HCT116 (cell line): ENCODE results near the gene MUC15.

Experiments used
- CEBPB ChIP-seq: IDR thresholded peaks from 2 replicates; pipeline ENCODE4 v1.6.1; 2012; ENCODE audit warnings: low read depth
- EZH2 ChIP-seq: fragments of 200-600 bp; sonication (generic); IDR thresholded peaks from 2 replicates; pipeline ENCODE4 v1.6.1; 2017; ENCODE audit warnings: antibody characterized with exemption, mixed run types
- POLR2A ChIP-seq: IDR thresholded peaks from 2 replicates; pipeline ENCODE4 v1.7.0; 2011; ENCODE audit warnings: borderline replicate concordance; ENCODE audit not compliant: insufficient read depth, insufficient read length; ENCODE audit errors: extremely low read depth
- TCF7L2 ChIP-seq: IDR thresholded peaks from 2 replicates; pipeline ENCODE4 v1.7.0; 2011; ENCODE audit warnings: borderline replicate concordance, inconsistent platforms; ENCODE audit not compliant: insufficient read depth, insufficient read length; ENCODE audit errors: extremely low read depth
- TF ChIP-seq, protein P1 (sequence below), 3 experiments: fragments of 200-600 bp in 1 of 3; sonication (generic) in 1 of 3; IDR thresholded peaks in 2 of 3; conservative IDR thresholded peaks in 1 of 3; 2 replicates each; pipeline ENCODE4 v1.5.1; 2012 to 2017; ENCODE audit warnings: low read depth in 2 of 3, low read length in 2 of 3, antibody characterized with exemption in 1 of 3, borderline replicate concordance in 1 of 3, control low read depth in 1 of 3, mild to moderate bottlenecking in 1 of 3, mixed read lengths in 1 of 3, mixed run types in 1 of 3, moderate library complexity in 1 of 3; ENCODE audit not compliant: insufficient read depth in 1 of 3

DNA sequence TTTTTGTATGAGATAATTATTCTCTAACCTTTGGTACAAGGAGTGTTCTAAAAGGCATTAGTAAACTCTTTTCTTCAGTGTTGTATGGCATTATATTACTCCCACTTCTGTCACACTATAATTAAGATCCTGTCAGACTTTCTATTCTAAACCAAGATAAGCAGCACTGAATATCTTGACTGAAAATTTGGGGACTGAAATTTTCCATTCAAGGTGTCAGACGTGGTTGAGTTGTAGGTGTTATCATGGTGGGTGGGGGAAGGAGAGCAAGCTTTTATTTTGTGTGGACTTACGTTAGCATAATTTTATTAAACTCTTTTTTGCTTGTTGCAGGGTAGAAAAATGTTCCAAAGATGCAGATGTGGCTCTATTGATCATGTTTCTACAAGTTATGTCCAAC, 22.9 kb downstream of the MUC15 start:
- TF ChIP-seq, protein P1, sequence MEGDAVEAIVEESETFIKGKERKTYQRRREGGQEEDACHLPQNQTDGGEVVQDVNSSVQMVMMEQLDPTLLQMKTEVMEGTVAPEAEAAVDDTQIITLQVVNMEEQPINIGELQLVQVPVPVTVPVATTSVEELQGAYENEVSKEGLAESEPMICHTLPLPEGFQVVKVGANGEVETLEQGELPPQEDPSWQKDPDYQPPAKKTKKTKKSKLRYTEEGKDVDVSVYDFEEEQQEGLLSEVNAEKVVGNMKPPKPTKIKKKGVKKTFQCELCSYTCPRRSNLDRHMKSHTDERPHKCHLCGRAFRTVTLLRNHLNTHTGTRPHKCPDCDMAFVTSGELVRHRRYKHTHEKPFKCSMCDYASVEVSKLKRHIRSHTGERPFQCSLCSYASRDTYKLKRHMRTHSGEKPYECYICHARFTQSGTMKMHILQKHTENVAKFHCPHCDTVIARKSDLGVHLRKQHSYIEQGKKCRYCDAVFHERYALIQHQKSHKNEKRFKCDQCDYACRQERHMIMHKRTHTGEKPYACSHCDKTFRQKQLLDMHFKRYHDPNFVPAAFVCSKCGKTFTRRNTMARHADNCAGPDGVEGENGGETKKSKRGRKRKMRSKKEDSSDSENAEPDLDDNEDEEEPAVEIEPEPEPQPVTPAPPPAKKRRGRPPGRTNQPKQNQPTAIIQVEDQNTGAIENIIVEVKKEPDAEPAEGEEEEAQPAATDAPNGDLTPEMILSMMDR (IDR thresholded peaks at IDR 0.05 in 2 of 3, conservative IDR thresholded peaks at IDR 0.05 in 1 of 3; ENCODE audit: borderline replicate concordance in 1 of 3, insufficient read depth in 1 of 3, low read depth in 2 of 3, low read length in 2 of 3): no peak
- TF ChIP-seq CEBPB (no peak), EZH2 (no peak), POLR2A (no peak), TCF7L2 (no peak)
